ENCODE measurements around the gene DIPK1C. TPM values are rescaled to one million over a fixed set of nuclear protein-coding genes. Genes with fewer than 3 reads are reported as not detected.

Gene DIPK1C
- total and polyA plus RNA-seq, 2 donors (not counting 1 experiment from before 2014, with no cell fraction given), result not detected

DNA sequence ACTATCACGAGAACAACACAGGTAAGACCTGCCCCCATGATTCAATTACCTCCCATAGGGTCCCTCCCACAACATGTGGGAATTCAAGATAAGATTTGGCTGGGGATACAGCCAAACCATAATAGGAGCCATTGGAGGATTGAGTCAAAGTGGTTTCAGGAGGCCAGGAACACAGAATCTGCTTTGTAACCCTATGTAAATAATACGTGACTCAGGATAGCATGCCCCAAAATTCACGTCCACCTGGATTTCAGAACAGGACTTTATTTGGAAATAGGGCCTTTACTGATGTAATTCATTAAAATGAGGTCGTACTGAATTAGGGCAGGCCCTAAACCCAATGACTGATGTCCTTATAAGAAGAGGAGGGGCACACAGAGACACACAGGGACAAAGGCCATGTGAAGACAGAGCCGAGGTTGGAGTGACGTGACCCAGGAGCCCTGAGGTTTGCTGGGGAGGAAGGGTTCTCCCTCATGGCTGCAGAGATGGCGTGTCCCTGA lies 23.1 kb upstream of the DIPK1C start:
- Histone ChIP-seq H3K4me1 (ENCODE audit: control insufficient read depth in 2 of 2, insufficient read depth in 2 of 2, low read length in 2 of 2) (peaks cover 4 to 7% of the 10 kb centered on the region in 2 donors), H3K4me3 (ENCODE audit: control extremely low read depth in 1 of 5, extremely low read depth in 1 of 5, insufficient read depth in 1 of 5, low read depth in 2 of 5, low read length in 4 of 5) (no peak overlapping the region), H3K79me2 (ENCODE audit: control insufficient read depth, insufficient read depth, low read length) (no peaks in the 10 kb centered on the region), H4K20me1 (ENCODE audit: control insufficient read depth, insufficient read depth, low read length, poor library complexity, severe bottlenecking) (no peaks in the 10 kb centered on the region), H3K9ac (ENCODE audit: low read length) (no peak overlapping the region), H2AFZ (ENCODE audit: insufficient read depth, low read depth, low read length, poor library complexity, severe bottlenecking) (no peak overlapping the region), H3K27me3 (replicated peaks in 1 of 4; ENCODE audit: control extremely low read depth in 1 of 4, control insufficient read depth in 3 of 4, insufficient read depth in 4 of 4, low read length in 3 of 4) (peaks cover 0 to 14% (median 3%) of the 10 kb centered on the region in 4 experiments), H3K4me2 (replicated peaks; ENCODE audit: low read depth, low read length, poor library complexity, severe bottlenecking) (no peak overlapping the region), H3K9me3 (ENCODE audit: control extremely low read depth in 1 of 3, control insufficient read depth in 2 of 3, insufficient read depth in 1 of 3, low read length in 2 of 3) (no peaks in the 10 kb centered on the region), H3K36me3 (replicated peaks in 1 of 2; ENCODE audit: control extremely low read depth in 1 of 2, control insufficient read depth in 1 of 2, extremely low read depth in 1 of 2, insufficient read depth in 2 of 2, low read length in 1 of 2) (no peaks in the 10 kb centered on the region), H3K27ac (ENCODE audit: low read length in 2 of 2) (no peak overlapping the region)
- TF ChIP-seq, protein P1, sequence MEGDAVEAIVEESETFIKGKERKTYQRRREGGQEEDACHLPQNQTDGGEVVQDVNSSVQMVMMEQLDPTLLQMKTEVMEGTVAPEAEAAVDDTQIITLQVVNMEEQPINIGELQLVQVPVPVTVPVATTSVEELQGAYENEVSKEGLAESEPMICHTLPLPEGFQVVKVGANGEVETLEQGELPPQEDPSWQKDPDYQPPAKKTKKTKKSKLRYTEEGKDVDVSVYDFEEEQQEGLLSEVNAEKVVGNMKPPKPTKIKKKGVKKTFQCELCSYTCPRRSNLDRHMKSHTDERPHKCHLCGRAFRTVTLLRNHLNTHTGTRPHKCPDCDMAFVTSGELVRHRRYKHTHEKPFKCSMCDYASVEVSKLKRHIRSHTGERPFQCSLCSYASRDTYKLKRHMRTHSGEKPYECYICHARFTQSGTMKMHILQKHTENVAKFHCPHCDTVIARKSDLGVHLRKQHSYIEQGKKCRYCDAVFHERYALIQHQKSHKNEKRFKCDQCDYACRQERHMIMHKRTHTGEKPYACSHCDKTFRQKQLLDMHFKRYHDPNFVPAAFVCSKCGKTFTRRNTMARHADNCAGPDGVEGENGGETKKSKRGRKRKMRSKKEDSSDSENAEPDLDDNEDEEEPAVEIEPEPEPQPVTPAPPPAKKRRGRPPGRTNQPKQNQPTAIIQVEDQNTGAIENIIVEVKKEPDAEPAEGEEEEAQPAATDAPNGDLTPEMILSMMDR (IDR thresholded peaks at IDR 0.05), result no peak
- no peak for TF ChIP-seq EZH2 (IDR thresholded peaks at IDR 0.05; ENCODE audit: borderline replicate concordance, insufficient read depth, low read depth, low read length, poor library complexity, severe bottlenecking)
- Mint-ChIP-seq H3K9me3 (ENCODE audit: insufficient read depth) (no peaks in the 10 kb centered on the region), H3K4me3 (no peak overlapping the region), H3K27ac (no peak overlapping the region), H3K27me3 (peaks cover 18% of the 10 kb centered on the region), H3K4me1 (peaks cover 7% of the 10 kb centered on the region)
- WGBS (ENCODE audit: insufficient coverage), result 97% methylated on average over 3 of the region's 7 CpGs
- POLR2A ChIA-PET, result no interaction called here
- no peak for ATAC-seq (ENCODE audit: low read depth)
- intact Hi-C loops (cut with micrococcal nuclease), result no loop called here
- CTCF ChIA-PET, result no interaction called here
- DNase-seq, result no peak

GRCh38 chr18:74479486-74480148 lies 22.5 kb upstream of the DIPK1C start:
- TF ChIP-seq EZH2 (IDR thresholded peaks at IDR 0.05; ENCODE audit: borderline replicate concordance, insufficient read depth, low read depth, low read length, poor library complexity, severe bottlenecking), result no peak
- TF ChIP-seq, protein P1 (IDR thresholded peaks at IDR 0.05), result no peak
- Histone ChIP-seq H2AFZ (ENCODE audit: insufficient read depth, low read depth, low read length, poor library complexity, severe bottlenecking) (no peak overlapping the region), H3K27ac (ENCODE audit: low read length in 2 of 2) (no peak overlapping the region), H3K27me3 (replicated peaks in 1 of 4; ENCODE audit: control extremely low read depth in 1 of 4, control insufficient read depth in 3 of 4, insufficient read depth in 4 of 4, low read length in 3 of 4) (peaks cover 0 to 14% (median 3%) of the 10 kb centered on the region in 4 experiments), H3K9ac (ENCODE audit: low read length) (no peak overlapping the region), H3K9me3 (ENCODE audit: control extremely low read depth in 1 of 3, control insufficient read depth in 2 of 3, insufficient read depth in 1 of 3, low read length in 2 of 3) (no peaks in the 10 kb centered on the region), H3K36me3 (replicated peaks in 1 of 2; ENCODE audit: control extremely low read depth in 1 of 2, control insufficient read depth in 1 of 2, extremely low read depth in 1 of 2, insufficient read depth in 2 of 2, low read length in 1 of 2) (no peaks in the 10 kb centered on the region), H3K4me2 (replicated peaks; ENCODE audit: low read depth, low read length, poor library complexity, severe bottlenecking) (no peak overlapping the region), H3K79me2 (ENCODE audit: control insufficient read depth, insufficient read depth, low read length) (no peaks in the 10 kb centered on the region), H3K4me3 (ENCODE audit: control extremely low read depth in 1 of 5, extremely low read depth in 1 of 5, insufficient read depth in 1 of 5, low read depth in 2 of 5, low read length in 4 of 5) (no peak overlapping the region), H4K20me1 (ENCODE audit: control insufficient read depth, insufficient read depth, low read length, poor library complexity, severe bottlenecking) (no peaks in the 10 kb centered on the region), H3K4me1 (ENCODE audit: control insufficient read depth in 2 of 2, insufficient read depth in 2 of 2, low read length in 2 of 2) (peaks cover 2 to 3% of the 10 kb centered on the region in 2 donors)
- DNase-seq, result no peak
- no peak for ATAC-seq (ENCODE audit: low read depth)
- H3K4me1 Mint-ChIP-seq, result peaks cover 3% of the 10 kb centered on the region
- ChIA-PET CTCF (no interaction called here), POLR2A (no interaction called here)
- 87% methylated on average over 14 of the region's 16 CpGs for WGBS (ENCODE audit: insufficient coverage)
- H3K4me3 Mint-ChIP-seq, result no peak overlapping the region
- H3K27ac Mint-ChIP-seq, result no peak overlapping the region
- peaks cover 17% of the 10 kb centered on the region for H3K27me3 Mint-ChIP-seq
- intact Hi-C loops (cut with micrococcal nuclease), result no loop called here
- no peaks in the 10 kb centered on the region for H3K9me3 Mint-ChIP-seq (ENCODE audit: insufficient read depth)

Measured in B cell (primary cell).